Common myeloid progenitor, CD34-positive (primary cell): ENCODE measurements around the gene PDLIM5.
"Not testable (repeated sequence)": the region's sequence is repeated elsewhere in the genome, so short reads cannot be mapped to it uniquely, and the experiment has no call there.

ENCODE experiments used
- CTCF ChIA-PET: fragments of 350-600 bp; sonication (Branson Sonifier 250); formaldehyde crosslinking; loops from one replicate; lab custom pipeline; 2021; ENCODE audit warnings: antibody characterized with exemption; lab: Charles Lee
- POLR2A ChIA-PET: fragments of 350-600 bp; sonication (Branson Sonifier 250); formaldehyde crosslinking; loops from one replicate; lab custom pipeline; 2021; ENCODE audit warnings: antibody characterized with exemption; lab: Charles Lee
- DNase-seq, 3 donors: peaks; one replicate each; pipeline versions ENCODE4 v3.0.0 to v3.0.0-alpha.2; 2013
- H3K27ac ChIP-seq, 2 experiments: 1 replicate in 1 of 2; 2 replicates in 1 of 2; pipeline ENCODE4 v1.7.0; 2013; ENCODE audit warnings: inconsistent platforms in 2 of 2, low read length in 2 of 2, mild to moderate bottlenecking in 2 of 2, low read depth in 1 of 2, moderate library complexity in 1 of 2; ENCODE audit not compliant: severe bottlenecking in 2 of 2, insufficient read depth in 1 of 2, poor library complexity in 1 of 2
- H3K27me3 ChIP-seq, 5 experiments: replicated peaks in 2 of 5; 1 replicate in 3 of 5; 2 replicates in 2 of 5; pipeline versions ENCODE4 v1.6.1 to v1.7.0; 2013; ENCODE audit warnings: low read length in 4 of 5, mild to moderate bottlenecking in 2 of 5, moderate library complexity in 2 of 5, inconsistent platforms in 1 of 5; ENCODE audit not compliant: insufficient read depth in 5 of 5, control insufficient read depth in 4 of 5
- H3K36me3 ChIP-seq, 4 experiments: 1 replicate in 2 of 4; 2 replicates in 2 of 4; pipeline versions ENCODE4 v1.6.1 to v1.7.0; 2013; ENCODE audit warnings: low read length in 3 of 4, control low read depth in 1 of 4, mild to moderate bottlenecking in 1 of 4; ENCODE audit not compliant: control insufficient read depth in 4 of 4, insufficient read depth in 4 of 4
- H3K4me1 ChIP-seq, 4 experiments: 1 replicate in 3 of 4; 2 replicates in 1 of 4; pipeline versions ENCODE4 v1.6.1 to v1.7.1; 2013; ENCODE audit warnings: low read length in 3 of 4, mild to moderate bottlenecking in 3 of 4, control low read depth in 1 of 4, inconsistent platforms in 1 of 4, moderate library complexity in 1 of 4; ENCODE audit not compliant: control insufficient read depth in 4 of 4, insufficient read depth in 4 of 4; ENCODE audit errors: control extremely low read depth in 1 of 4
- H3K4me3 ChIP-seq, 7 experiments: 1 replicate in 4 of 7; 2 replicates in 3 of 7; pipeline versions ENCODE4 v1.5.1 to v1.7.0; 2013; ENCODE audit warnings: mild to moderate bottlenecking in 7 of 7, low read length in 6 of 7, moderate library complexity in 6 of 7, inconsistent platforms in 2 of 7, low read depth in 2 of 7, control low read depth in 1 of 7; ENCODE audit not compliant: insufficient read depth in 4 of 7, control insufficient read depth in 1 of 7; ENCODE audit errors: extremely low read depth in 1 of 7
- H3K9me3 ChIP-seq, 5 experiments: 1 replicate in 4 of 5; 2 replicates in 1 of 5; pipeline versions ENCODE4 v1.6.1 to v1.7.1; 2013; ENCODE audit warnings: low read length in 4 of 5, mild to moderate bottlenecking in 2 of 5, inconsistent platforms in 1 of 5, low read depth in 1 of 5, moderate library complexity in 1 of 5; ENCODE audit not compliant: control insufficient read depth in 4 of 5, insufficient read depth in 2 of 5; ENCODE audit errors: control extremely low read depth in 1 of 5
- WGBS: methylation state at CpG from one replicate; pipeline ENCODE4 v1.1.5; 2013; ENCODE audit not compliant: insufficient coverage; 5-methylcytosine and 5-hydroxymethylcytosine counted together

PDLIM5 gene

DNA sequence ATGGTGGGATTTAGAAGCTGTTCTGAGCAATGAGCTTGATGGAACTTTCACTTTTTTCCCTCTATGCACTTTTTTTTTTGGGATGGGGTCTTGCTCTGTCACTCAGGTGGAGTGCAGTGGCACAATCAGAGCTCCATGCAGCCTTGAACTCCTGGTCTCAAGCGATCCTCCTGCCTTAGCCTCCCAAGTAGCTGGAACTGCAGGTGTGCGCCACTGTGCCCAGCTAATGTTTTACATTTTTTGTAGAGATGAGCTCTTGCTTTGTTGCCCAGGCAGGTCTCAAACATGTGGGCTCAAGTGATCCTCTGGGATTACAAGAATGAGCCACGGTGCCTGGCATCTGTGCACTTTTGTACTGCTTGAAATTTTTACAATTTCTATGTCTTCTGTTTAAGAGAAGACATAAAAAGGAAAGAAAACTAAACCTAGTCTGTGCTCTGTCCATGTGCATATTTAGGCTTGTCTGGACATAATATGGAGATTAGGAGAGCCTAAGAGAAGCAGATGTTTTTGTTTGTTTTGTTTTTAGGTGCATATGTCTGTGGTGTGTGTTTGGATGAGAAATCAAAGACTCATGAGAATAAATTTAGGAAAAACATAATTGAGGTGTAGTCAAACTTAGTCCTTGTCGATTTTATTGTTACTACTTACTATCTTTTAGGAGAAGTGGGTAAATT, 16.5 kb downstream of the PDLIM5 start:
- WGBS = 93% methylated on average over 4 of the region's 4 CpGs
- ChIA-PET CTCF (no interaction called here), POLR2A (no interaction called here)
- Histone ChIP-seq H3K4me1 (no peaks in the 10 kb centered on the region), H3K36me3 (no peaks in the 10 kb centered on the region), H3K27me3 (no peaks in the 10 kb centered on the region), H3K27ac (no peak overlapping the region), H3K4me3 (no peak overlapping the region), H3K9me3 (peaks cover 0 to 2% (median 0%) of the 10 kb centered on the region in 5 experiments)
- no peak for DNase-seq

DNA sequence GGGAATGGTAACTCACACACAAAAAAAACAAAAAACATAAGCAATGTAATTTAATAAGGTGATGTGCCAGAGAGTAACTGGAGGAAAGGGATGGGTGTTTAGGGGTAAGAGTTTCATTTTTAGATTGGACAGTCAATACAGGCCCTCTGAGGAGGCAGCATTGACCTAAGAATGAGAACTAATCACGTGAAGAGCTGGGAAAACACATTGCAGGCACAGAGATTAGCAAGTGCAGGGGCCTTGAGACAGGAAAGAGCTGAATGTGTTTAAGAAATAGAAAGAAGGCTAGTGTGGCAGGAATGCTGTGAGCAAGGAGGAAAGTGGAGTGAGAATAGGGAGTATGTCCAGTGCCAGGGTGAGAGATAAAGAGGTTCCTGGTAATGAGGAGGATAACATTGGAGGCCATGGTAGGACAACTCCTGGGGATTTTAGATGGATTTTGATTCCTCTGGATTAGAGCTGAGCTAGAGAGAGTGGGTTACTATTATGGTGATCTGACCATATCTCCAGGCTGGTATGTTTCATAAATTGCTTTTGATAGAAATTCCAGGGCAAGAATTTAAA, 17.6 kb downstream of the PDLIM5 start:
- DNase-seq = no peak
- POLR2A ChIA-PET = no interaction called here
- H3K27me3 ChIP-seq = no peaks in the 10 kb centered on the region
- H3K4me3 ChIP-seq = no peak overlapping the region
- no peaks in the 10 kb centered on the region for H3K36me3 ChIP-seq
- WGBS = 92% methylated on average over 1 of the region's 1 CpG
- H3K9me3 ChIP-seq = peaks cover 0 to 2% (median 0%) of the 10 kb centered on the region in 5 experiments
- H3K4me1 ChIP-seq = no peaks in the 10 kb centered on the region
- CTCF ChIA-PET = no interaction called here
- H3K27ac ChIP-seq = no peak overlapping the region

DNA sequence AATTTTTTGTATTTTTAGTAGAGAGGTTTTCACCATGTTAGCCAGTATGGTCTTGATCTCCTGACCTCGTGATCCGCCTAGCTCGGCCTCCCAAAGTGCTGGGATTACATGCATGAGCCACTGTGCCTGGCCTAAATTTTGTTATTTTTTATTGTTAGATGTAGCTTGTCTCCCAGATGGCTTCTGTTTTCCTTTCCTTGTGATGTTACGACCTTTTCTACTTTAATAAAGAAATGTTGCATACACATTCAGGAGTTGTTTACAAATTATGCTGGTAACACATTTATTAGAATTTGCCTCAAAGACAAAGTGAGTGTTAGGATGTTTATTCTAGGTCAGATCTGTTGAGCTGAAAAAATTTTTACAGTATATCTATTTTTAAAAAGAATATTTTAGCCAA, 18.4 kb downstream of the PDLIM5 start:
- no peak overlapping the region for H3K4me3 ChIP-seq
- H3K27me3 ChIP-seq = no peaks in the 10 kb centered on the region
- no peak for DNase-seq
- peaks cover 0 to 2% (median 0%) of the 10 kb centered on the region in 5 experiments for H3K9me3 ChIP-seq
- no CpG with 5 or more reads among the region's 4 CpGs for WGBS
- H3K36me3 ChIP-seq = no peaks in the 10 kb centered on the region
- no peaks in the 10 kb centered on the region for H3K4me1 ChIP-seq
- H3K27ac ChIP-seq = no peak overlapping the region
- CTCF ChIA-PET = no interaction called here
- POLR2A ChIA-PET = no interaction called here

DNA sequence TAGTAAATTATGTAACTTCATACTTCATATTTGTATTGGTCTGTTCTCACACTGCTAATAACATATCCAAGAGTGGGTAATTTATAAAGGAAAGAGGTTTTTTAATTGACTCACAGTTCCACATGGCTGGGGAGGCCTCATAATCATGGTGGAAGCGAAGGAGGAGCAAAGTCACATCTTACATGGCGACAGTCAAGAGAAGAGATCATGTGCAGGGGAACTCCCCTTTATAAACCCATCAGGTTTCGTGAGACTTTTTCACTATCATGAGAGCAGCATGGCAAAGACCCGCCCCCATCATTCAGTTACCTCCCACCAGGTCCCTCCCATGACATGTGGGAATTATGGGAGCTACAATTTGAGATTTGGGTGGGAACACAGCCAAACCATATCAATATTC, 19.0 kb downstream of the PDLIM5 start:
- H3K9me3 ChIP-seq, H3K27me3 ChIP-seq, H3K4me3 ChIP-seq, DNase-seq, H3K36me3 ChIP-seq, POLR2A ChIA-PET, H3K4me1 ChIP-seq, H3K27ac ChIP-seq: not testable (repeated sequence)
- CTCF ChIA-PET = interaction anchor here (0.6 kb wide), 1 partner anchor 111 kb away, joined by 3 read pairs; no protein-coding TSS in a partner anchor
- 100% methylated on average over 2 of the region's 4 CpGs for WGBS

DNA sequence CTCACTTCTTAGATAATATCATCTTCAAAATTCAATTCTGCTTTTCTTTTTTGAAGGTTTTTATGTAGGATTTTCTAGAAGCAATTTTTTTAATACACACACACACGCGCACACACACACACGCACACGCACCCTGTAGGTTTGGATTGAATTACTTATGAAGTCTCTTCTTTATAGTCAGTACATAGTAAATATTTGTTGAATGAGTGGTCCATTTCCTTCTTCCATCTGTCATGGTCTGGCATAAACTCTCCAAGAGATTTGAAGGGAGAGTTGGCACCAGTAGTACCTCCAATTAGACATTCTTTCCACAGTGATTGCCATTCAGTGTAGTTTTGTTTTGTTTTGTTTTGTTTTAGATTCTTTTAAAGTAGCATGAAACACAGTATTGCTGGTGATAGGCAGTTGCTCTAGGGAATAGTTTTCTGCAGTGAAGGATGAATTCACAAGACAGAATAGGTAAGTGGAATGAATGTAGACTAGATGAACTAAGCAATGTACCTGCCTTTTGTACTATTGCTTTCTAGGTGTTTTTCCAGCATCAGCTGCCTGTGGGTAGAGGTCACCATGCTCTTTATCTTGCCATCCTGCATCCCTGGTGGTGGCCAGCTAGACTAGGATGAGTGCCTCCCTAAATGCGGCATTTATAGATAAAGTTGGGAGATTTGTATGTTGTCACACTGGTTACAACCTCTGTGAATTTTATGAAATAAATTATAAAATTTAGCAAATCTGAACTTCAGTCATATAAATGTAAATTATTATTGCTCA, 20.5 kb downstream of the PDLIM5 start:
- Histone ChIP-seq H3K27ac (no peak overlapping the region), H3K27me3 (no peaks in the 10 kb centered on the region), H3K4me3 (no peak overlapping the region), H3K4me1 (peaks cover 0 to 6% (median 3%) of the 10 kb centered on the region in 4 experiments), H3K9me3 (peaks cover 0 to 2% (median 0%) of the 10 kb centered on the region in 5 experiments), H3K36me3 (no peaks in the 10 kb centered on the region)
- DNase-seq = no peak
- ChIA-PET CTCF (interaction anchor here (2.5 kb wide), 1 partner anchor 14 kb away, joined by 6 read pairs; no protein-coding TSS in a partner anchor), POLR2A (no interaction called here)
- WGBS = no CpG with 5 or more reads among the region's 5 CpGs

DNA sequence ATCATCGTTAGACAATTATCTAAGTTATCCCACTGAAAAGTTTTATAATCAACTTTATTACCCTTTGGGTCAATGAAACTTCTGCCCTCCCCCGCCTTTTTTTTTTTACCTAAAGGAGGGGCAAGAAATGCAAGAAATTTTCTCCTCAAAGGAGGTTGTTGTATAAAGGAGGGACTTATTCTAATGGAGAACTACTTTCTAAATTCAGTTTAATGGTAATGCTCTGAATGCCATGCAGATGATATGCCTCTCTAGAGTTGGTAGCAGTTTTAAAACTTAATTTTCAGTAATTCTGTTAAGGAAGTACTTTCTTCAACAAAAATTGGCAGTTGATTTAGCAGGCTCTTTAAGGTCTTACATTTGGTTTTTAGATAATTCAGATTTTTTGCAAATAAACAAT, 23.3 kb downstream of the PDLIM5 start:
- POLR2A ChIA-PET = no interaction called here
- DNase-seq = no peak
- Histone ChIP-seq H3K4me1 (peaks cover 0 to 7% (median 3%) of the 10 kb centered on the region in 4 experiments), H3K9me3 (peaks cover 0 to 2% (median 0%) of the 10 kb centered on the region in 5 experiments), H3K36me3 (no peaks in the 10 kb centered on the region), H3K4me3 (no peak overlapping the region), H3K27me3 (no peaks in the 10 kb centered on the region), H3K27ac (no peak overlapping the region)
- CTCF ChIA-PET = no interaction called here
- WGBS = 100% methylated on average over 1 of the region's 2 CpGs

DNA sequence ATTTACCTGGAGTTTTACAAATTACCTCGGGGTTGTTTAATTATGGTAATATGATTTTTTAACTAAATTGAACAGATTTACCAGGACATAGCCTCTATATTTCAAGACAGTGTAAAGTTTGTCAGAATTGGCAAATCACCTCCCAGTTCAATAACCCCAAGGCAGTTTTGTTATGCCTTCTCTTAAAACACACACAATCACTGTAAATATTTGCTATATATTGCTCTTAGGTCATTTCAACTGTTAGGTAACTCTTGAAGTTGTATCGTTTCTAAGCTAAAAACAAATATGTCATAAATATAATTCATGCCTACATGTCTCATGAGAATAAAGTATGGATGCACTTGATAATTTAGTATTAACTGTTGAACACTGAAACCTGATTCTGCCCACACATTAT, 24.1 kb downstream of the PDLIM5 start:
- no CpG with 5 or more reads among the region's 2 CpGs for WGBS

More for the DNA sequence above, 24.1 kb downstream of the PDLIM5 start:
- Histone ChIP-seq H3K4me1 (peaks cover 0 to 7% (median 4%) of the 10 kb centered on the region in 4 experiments), H3K4me3 (no peak overlapping the region), H3K27me3 (no peaks in the 10 kb centered on the region), H3K27ac (no peak overlapping the region), H3K36me3 (no peaks in the 10 kb centered on the region), H3K9me3 (peaks cover 0 to 1% (median 0%) of the 10 kb centered on the region in 5 experiments)
- ChIA-PET POLR2A (no interaction called here), CTCF (no interaction called here)
- DNase-seq = no peak
